Hepatocyte (in vitro differentiated cells): ENCODE results near the gene WDPCP. TPM values are rescaled to one million over a fixed set of nuclear protein-coding genes. Genes with fewer than 3 reads are reported as not detected.
A peak's percentile ranks its signal among the peaks of the same experiment; 100 is the strongest.

Source experiments
- DNase-seq: peaks from one replicate; pipeline ENCODE4 v3.0.0-alpha.2; 2016; ENCODE audit warnings: low spot score
- H2AFZ ChIP-seq: fragments of 200-600 bp; sonication (generic); 2 replicates; pipeline ENCODE4 v1.6.0; 2016; ENCODE audit warnings: antibody characterized with exemption, mild to moderate bottlenecking
- H3K27ac ChIP-seq: fragments of 200-600 bp; sonication (generic); 2 replicates; pipeline ENCODE4 v1.5.1; 2016; ENCODE audit warnings: mild to moderate bottlenecking
- H3K27me3 ChIP-seq: fragments of 200-600 bp; sonication (generic); 2 replicates; pipeline ENCODE4 v1.6.1; 2016
- H3K36me3 ChIP-seq: fragments of 200-600 bp; sonication (generic); replicated peaks from 2 replicates; pipeline ENCODE4 v1.5.1; 2016; ENCODE audit warnings: low read depth; ENCODE audit not compliant: insufficient read depth
- H3K4me1 ChIP-seq: fragments of 200-600 bp; sonication (generic); 2 replicates; pipeline ENCODE4 v1.5.1; 2016; ENCODE audit warnings: mild to moderate bottlenecking, moderate library complexity; ENCODE audit not compliant: insufficient read depth
- H3K4me2 ChIP-seq: fragments of 200-600 bp; sonication (generic); 2 replicates; pipeline ENCODE4 v1.6.0; 2016
- H3K4me3 ChIP-seq: fragments of 200-600 bp; sonication (generic); 2 replicates; pipeline ENCODE4 v1.5.1; 2016; ENCODE audit warnings: mild to moderate bottlenecking
- H3K79me2 ChIP-seq: fragments of 200-600 bp; sonication (generic); 2 replicates; pipeline ENCODE4 v1.6.0; 2017; ENCODE audit warnings: mild to moderate bottlenecking
- H3K9me2 ChIP-seq: fragments of 200-600 bp; sonication (generic); replicated peaks from 2 replicates; pipeline ENCODE4 v1.6.0; 2017; ENCODE audit warnings: mild to moderate bottlenecking; ENCODE audit not compliant: insufficient read depth
- H3K9me3 ChIP-seq: fragments of 200-600 bp; sonication (generic); 2 replicates; pipeline ENCODE4 v1.5.1; 2016; ENCODE audit warnings: low read depth, mild to moderate bottlenecking
- H4K20me1 ChIP-seq: fragments of 200-600 bp; sonication (generic); 2 replicates; pipeline ENCODE4 v1.6.0; 2016; ENCODE audit warnings: mild to moderate bottlenecking; ENCODE audit not compliant: insufficient read depth, poor library complexity, severe bottlenecking
- EZH2 ChIP-seq: fragments of 200-600 bp; sonication (generic); IDR thresholded peaks from 2 replicates; pipeline ENCODE4 v1.6.1; 2016; ENCODE audit warnings: antibody characterized with exemption, mild to moderate bottlenecking, borderline replicate concordance
- EZH2phosphoT487 ChIP-seq: fragments of 200-600 bp; sonication (generic); IDR thresholded peaks from one replicate; pipeline ENCODE4 v1.6.1; 2018; ENCODE audit warnings: antibody characterized with exemption, mild to moderate bottlenecking, low read depth, moderate library complexity; ENCODE audit not compliant: unreplicated experiment, severe bottlenecking
- WGBS: methylation state at CpG from one replicate; pipeline ENCODE4 v1.1.6; 2016; ENCODE audit warnings: low lambda C conversion rate; ENCODE audit errors: missing lambda C conversion rate; 5-methylcytosine and 5-hydroxymethylcytosine counted together
- polyA plus RNA-seq: library from polyadenylated mRNA; unstranded; fragments of >200 nt; fragmentation: Nextera tagmentation; extraction: Ambion mirVana; gene quantifications from 2 replicates; pipeline ENCODE4 v1.2.1, GENCODE V29; 2016
- total RNA-seq: library from RNA; depleted of rRNA; stranded (reverse); fragments of >200 nt; gene quantifications from 2 replicates; pipeline ENCODE4 v1.2.3, GENCODE V29; 2014
- TF ChIP-seq, protein P1 (sequence below): fragments of 200-600 bp; sonication (generic); IDR thresholded peaks from 2 replicates; pipeline ENCODE4 v1.5.1; 2016; ENCODE audit warnings: antibody characterized with exemption, mild to moderate bottlenecking; ENCODE audit not compliant: poor library complexity

Gene WDPCP
- total and polyA plus RNA-seq, 2 experiments from 2014 or later, result 4.9 to 12.8 TPM

DNA sequence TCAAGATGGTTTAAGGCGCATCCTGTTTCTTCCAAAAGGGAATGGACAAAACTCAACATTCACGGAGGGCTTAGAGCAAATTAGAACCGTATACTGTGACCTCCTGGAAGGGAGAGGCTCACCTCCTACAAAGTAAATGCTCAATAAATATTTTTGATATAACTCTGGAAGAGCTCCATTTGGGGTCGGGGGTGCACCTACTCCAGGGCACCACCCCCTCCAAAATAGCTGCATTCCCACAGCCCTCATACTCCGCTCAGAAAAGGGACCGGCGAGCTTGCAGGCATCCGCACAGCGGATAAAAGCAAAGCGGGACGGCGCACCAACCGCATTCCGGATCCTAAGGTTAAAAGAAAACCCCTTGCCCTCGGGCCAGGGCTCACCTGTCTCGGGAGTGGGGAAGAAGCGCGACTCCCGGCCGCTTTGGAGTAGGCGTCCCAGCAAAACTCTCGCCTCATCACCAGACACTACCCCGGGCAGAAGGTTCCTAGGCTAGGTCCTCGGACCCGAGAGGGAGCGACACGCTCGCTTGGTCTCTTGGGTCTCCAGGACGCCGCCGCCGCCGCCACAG is 378 bp downstream of the WDPCP start:
- no peaks in the 10 kb centered on the region for H4K20me1 ChIP-seq
- peaks cover 59% of the 10 kb centered on the region for H3K79me2 ChIP-seq
- peaks cover 18% of the 10 kb centered on the region for H3K4me1 ChIP-seq
- no peak for TF ChIP-seq EZH2
- TF ChIP-seq, protein P1, sequence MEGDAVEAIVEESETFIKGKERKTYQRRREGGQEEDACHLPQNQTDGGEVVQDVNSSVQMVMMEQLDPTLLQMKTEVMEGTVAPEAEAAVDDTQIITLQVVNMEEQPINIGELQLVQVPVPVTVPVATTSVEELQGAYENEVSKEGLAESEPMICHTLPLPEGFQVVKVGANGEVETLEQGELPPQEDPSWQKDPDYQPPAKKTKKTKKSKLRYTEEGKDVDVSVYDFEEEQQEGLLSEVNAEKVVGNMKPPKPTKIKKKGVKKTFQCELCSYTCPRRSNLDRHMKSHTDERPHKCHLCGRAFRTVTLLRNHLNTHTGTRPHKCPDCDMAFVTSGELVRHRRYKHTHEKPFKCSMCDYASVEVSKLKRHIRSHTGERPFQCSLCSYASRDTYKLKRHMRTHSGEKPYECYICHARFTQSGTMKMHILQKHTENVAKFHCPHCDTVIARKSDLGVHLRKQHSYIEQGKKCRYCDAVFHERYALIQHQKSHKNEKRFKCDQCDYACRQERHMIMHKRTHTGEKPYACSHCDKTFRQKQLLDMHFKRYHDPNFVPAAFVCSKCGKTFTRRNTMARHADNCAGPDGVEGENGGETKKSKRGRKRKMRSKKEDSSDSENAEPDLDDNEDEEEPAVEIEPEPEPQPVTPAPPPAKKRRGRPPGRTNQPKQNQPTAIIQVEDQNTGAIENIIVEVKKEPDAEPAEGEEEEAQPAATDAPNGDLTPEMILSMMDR, result no peak
- no peak for TF ChIP-seq EZH2phosphoT487
- H3K27ac ChIP-seq, result peak overlapping the region; percentile 74
- no peaks in the 10 kb centered on the region for H3K36me3 ChIP-seq
- no peaks in the 10 kb centered on the region for H3K9me3 ChIP-seq
- WGBS, result under 1% methylated on average over 33 of the region's 33 CpGs
- peak overlapping the region; percentile 87 for H3K4me2 ChIP-seq
- no peaks in the 10 kb centered on the region for H3K9me2 ChIP-seq
- H3K27me3 ChIP-seq, result no peaks in the 10 kb centered on the region
- no peak for DNase-seq
- H2AFZ ChIP-seq, result peak overlapping the region; percentile 79
- peak overlapping the region; percentile 25 for H3K4me3 ChIP-seq

DNA sequence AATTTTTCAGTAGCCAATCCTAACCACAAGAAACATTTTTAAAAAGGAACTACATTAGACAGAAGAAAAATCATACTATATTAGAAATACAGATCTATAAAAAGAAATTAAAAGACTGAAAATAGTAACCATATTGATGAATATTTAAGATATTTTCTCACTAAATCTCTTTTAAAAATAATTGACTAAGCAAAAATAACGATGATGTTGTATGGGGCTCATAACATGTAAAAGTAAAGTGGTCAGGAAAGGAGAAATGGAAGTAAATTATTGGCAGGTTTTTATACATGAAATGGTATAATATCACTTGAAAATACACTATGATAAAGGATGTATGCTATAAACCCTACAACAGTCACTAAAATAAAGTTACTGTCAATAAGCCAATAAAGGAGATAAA is 5.4 kb downstream of the WDPCP start:
- WGBS, result 92% methylated on average over 1 of the region's 1 CpG
- TF ChIP-seq EZH2, result no peak
- TF ChIP-seq EZH2phosphoT487, result no peak
- TF ChIP-seq, protein P1, result no peak
- H3K27me3 ChIP-seq, result no peaks in the 10 kb centered on the region
- H3K4me2 ChIP-seq, result no peak overlapping the region
- no peak overlapping the region for H2AFZ ChIP-seq
- DNase-seq, result no peak
- peaks cover 22% of the 10 kb centered on the region for H3K79me2 ChIP-seq
- H4K20me1 ChIP-seq, result no peaks in the 10 kb centered on the region
- no peaks in the 10 kb centered on the region for H3K9me2 ChIP-seq
- H3K4me3 ChIP-seq, result no peak overlapping the region
- no peaks in the 10 kb centered on the region for H3K36me3 ChIP-seq
- no peaks in the 10 kb centered on the region for H3K4me1 ChIP-seq
- H3K9me3 ChIP-seq, result no peaks in the 10 kb centered on the region
- no peak overlapping the region for H3K27ac ChIP-seq

DNA sequence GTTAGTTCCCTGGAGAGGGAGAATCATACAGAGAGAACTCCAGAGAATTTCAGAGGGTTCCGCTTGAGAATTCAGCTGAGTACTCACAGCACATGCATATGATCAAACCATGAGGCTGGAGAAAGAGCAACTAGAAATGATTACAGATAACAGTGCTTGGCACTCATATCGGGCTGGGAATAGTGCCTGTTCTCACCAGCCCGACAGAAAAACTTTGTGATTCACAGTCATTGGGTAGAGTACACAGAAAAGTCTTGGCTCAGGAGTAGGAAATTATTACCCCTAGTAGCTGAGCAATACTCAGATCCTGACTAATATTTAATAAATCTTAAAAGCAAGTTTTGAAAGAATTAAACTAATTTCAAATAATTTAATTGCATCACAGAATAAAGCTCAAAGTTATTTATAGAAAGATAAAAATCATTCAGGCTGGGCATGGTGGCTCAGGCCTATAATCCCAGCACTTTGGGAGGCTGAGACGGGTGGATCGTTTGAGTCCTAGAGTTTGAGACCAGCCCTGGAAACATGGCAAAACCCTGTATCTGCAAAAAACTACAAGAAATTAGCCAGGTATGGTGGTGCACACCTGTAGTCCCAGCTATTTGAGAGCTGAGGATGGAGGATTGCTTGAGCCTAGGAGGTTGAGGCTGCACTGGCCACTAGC is 6.8 kb downstream of the WDPCP start:
- Histone ChIP-seq H3K9me3 (no peaks in the 10 kb centered on the region), H3K4me3 (no peak overlapping the region), H3K79me2 (peaks cover 18% of the 10 kb centered on the region), H3K27me3 (no peaks in the 10 kb centered on the region), H4K20me1 (no peaks in the 10 kb centered on the region), H2AFZ (no peak overlapping the region), H3K9me2 (no peaks in the 10 kb centered on the region), H3K4me1 (no peaks in the 10 kb centered on the region), H3K27ac (no peak overlapping the region), H3K36me3 (no peaks in the 10 kb centered on the region), H3K4me2 (no peak overlapping the region)
- TF ChIP-seq, protein P1, result no peak
- TF ChIP-seq EZH2phosphoT487, result no peak
- TF ChIP-seq EZH2, result no peak
- 91% methylated on average over 5 of the region's 5 CpGs for WGBS
- no peak for DNase-seq
